Activated naive CD8-positive, alpha-beta T cell treated with anti-CD3 and anti-CD28 coated beads, Interleukin-2, amount 50 U/mL, for 16 hours (primary cell): ENCODE data around the gene METTL16.
"Not testable (repeated sequence)": the region's sequence is repeated elsewhere in the genome, so short reads cannot be mapped to it uniquely, and the experiment has no call there.

Source experiments
- DNase-seq: peaks from one replicate; pipeline ENCODE4 v3.0.0-alpha.2; 2020; ENCODE audit warnings: low read depth, low spot score

Gene METTL16, protein sequence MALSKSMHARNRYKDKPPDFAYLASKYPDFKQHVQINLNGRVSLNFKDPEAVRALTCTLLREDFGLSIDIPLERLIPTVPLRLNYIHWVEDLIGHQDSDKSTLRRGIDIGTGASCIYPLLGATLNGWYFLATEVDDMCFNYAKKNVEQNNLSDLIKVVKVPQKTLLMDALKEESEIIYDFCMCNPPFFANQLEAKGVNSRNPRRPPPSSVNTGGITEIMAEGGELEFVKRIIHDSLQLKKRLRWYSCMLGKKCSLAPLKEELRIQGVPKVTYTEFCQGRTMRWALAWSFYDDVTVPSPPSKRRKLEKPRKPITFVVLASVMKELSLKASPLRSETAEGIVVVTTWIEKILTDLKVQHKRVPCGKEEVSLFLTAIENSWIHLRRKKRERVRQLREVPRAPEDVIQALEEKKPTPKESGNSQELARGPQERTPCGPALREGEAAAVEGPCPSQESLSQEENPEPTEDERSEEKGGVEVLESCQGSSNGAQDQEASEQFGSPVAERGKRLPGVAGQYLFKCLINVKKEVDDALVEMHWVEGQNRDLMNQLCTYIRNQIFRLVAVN

DNA sequence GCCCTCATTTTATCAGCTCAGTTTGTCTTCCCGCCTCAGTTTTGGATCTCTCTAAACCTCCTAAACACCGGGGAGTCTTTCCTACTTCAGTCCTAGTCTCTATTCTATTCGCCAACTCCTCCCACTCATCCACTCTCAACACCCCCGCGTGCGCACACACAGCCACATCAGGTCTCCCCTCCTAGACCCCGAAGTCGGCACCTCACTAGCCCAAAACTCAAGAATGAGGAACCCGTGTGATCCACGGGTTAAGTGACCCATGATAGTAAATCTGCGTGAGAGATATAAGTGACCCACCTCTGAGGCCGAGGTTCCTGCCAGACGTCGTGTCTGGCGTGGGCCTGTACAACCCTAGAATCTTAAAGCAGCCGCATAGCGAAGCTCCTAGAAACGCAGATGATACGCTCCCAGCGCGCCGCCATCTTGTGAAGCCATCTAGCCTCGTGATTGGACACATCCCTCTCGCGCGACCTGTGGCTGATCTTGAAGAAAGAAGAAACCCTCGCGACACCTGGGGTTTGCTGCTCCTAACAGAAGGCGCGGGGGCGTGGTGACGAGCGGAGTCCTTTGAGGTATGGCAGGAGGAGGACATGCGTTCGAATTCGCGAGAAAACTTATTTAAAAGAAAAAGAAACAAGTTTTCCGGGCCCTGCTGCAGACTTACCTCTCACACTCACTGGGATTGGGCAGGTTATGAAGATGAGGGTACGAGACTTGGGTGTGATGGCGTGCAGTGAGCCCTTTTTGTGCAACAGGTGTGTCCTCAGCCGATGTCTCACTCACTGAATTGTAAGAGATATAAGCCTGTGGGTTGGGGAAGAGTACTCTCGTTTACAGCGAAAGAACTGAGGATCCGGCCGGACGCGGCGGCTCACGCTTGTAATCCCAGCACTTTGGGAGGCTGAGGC is at the start of gene METTL16:
Gene METTL16, minus strand, starts transcription at position 427 of the 908 bp plus-strand sequence. CDS start 9,557 bp downstream, outside the sequence.
- DNase-seq = peak; percentile 96

DNA sequence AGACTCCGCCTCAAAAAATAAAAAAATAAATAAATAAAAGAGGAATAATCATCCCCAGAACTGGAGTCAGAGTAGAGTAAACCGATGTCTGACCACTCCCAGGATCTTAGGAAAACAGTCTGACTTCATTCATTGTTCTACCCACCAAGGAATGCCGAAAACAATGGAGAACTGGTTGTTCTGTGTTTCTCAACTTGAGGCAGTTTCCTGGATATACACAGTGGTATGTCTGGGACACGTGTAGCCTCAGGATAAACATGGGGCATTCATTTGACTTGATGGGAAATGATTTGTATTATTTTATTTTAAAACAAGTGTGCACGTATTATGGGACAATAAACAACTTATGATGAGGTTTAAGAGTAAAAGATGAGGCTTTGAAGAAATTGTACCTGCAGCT is 49.0 kb upstream of the METTL16 start:
- DNase-seq = no peak

DNA sequence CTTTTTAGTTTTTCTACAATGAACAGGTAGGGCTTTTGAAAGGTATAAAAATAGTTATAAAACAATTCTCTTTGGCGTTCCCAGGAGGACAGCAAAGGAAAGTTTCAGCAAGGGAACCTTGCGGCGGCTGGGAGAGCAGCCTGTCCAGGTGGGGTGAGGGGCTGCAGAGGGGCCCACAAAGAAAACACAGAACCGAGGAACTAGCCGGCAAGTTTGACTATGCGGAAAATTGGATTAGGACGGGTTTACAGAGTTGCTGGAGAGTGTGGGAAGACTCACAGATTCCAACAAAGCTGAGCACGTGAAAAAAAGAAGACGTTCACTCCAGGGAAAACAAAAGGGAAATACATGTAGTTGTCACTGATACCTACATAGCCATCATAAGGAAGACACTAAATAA is 40.2 kb upstream of the METTL16 start:
- no peak for DNase-seq

DNA sequence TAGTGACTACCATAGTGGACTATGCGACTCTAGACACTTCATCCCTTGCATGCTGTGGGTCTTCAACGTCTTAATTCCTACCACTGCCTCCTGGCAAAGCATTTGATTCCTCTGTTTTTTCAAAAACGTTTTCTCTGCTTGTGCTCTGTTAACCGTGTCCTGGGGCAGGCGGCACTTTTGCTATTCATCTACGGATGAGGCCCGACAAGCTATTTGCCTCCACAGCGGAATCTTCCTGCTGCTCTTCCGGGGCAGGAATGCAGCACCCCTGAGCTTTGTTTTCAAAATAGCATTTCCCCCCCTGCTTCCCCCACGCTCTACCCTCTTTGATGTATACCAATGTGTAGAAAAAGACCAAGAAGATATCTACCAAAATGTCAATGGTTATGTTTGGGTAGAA is 39.8 kb upstream of the METTL16 start:
- DNase-seq = no peak

DNA sequence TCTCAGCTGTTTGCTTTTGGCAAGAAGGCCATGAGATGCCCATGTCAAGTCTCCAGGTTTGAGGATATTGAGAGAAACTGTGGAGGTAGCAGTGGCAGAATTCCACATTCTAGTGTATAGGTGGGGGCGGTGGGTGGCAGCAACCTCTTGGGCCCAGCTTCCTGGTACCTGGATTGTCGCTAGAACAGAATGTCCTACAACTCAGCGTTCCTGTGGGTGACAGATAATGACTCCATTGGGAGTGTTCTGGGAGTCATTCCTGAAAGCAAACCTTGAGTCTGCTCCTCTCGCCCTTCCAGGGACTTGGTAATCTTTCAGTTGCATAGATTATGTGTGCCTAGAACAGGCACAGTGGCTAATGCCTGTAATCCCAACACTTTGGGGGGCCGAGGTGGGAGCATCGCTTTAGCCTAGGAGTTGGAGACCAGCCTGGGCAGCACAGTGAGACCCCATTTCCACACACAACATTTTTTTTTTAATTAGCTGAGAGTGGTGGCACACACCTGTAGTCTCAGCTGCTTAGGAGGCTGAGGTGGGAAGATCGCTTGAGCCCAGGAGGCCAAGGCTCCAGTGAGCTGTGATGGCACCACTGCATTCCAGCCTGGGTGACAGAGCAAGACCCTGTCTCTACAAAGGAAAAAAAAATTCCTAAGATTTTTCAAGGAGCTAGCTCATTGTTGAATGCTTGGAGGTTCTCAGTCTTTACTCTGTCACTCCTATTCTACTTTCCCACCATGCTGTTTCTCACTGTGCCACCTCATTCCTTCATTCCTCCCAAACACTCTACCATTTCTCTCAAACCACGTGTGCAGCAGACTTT is 37.9 kb upstream of the METTL16 start:
- DNase-seq = no peak

DNA sequence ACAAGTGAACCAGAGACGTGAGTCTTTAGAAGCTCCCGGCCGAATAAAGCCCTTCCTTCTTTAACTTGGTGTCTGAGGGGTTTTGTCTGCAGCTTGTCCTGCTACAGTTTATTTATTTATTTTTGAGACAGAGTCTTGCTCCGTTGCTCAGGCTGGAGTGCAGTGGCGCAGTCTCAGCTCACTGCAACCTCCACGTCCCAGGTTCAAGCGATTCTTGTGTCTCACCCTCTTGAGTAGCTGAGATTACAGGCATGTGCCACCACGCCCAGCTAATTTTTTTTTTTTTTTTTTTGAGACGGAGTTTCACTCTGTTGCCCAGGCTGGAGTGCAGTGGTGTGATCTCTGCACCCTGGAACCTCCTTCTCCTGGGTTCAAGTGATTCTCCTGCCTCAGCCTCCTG is 36.3 kb upstream of the METTL16 start:
- DNase-seq = not testable (repeated sequence)

DNA sequence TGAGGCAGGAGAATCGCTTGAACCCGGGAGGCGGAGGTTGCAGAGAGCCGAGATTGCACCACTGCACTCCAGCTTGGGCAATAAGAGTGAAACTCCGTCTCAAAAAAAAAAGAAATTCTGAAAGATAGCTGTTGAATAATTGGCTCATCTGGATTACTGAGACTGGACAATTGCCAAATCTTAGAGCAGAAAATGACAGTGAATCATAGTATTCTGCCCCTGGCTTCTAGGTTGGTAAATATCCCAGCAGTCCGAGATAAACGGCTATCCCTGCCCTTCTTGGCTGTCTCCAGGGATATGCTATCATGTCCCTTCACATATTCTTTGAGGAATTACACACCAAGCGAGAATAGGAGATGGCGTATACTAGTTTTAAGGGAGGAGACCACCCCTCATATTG is 35.5 kb upstream of the METTL16 start:
- no peak for DNase-seq

DNA sequence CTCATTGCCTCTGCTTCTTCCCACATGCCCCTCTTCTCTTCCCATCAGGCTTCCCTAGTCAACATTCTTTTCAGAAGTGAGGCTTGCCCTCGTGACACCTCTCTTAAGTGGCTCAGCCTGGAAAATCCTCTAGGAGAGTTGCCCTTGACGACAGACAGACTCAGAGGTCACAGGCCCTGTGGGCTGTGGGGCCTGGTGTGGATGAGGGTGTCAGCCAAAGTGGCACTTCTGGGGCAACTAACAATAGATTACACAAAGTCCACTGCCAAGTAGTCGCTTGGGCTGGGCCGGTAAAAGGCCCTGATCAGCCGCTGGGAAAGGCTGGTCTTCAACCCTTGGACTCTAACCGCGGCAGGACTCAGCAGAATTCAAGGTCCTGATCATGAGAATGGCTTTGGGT is 33.7 kb upstream of the METTL16 start:
- DNase-seq = no peak

DNA sequence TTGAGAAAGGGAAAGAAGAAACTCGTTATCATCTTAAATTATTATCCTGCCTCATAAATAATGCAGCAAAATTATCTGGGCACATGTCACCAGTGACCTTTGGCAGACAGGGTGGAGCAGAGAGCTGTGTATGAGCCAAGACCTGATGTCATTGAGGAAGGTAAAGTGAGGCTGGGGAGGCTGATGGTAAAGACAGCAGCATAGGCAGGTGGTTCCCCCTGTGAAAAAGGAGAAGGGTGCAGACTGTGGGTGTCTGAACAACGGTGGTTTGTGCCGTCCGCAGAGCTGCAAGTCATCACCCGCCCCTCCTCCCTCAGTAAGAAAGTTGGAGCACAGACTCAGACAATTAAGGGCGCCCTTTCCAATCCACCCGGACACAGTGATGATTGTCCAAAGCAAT is 30.8 kb upstream of the METTL16 start:
- no peak for DNase-seq

DNA sequence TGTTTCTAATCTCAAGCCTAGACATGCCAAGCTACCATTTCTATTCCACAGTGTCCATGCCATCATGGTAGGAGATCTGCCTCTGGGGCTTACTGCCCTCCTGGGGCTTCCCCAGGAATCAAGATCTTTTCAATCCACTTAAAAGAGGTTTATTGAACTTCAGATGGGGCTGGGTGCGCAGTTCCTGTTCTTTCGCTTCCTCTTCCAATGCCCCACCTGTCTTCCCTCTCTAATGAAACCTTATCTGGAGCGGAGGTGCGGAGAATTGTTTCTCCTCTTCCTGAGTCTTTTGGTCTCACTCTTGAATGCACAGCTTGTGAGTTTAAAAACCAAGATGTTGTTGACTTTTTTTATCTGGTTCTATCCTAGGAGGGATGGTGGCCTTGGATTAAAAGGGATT is 30.4 kb upstream of the METTL16 start:
- no peak for DNase-seq

DNA sequence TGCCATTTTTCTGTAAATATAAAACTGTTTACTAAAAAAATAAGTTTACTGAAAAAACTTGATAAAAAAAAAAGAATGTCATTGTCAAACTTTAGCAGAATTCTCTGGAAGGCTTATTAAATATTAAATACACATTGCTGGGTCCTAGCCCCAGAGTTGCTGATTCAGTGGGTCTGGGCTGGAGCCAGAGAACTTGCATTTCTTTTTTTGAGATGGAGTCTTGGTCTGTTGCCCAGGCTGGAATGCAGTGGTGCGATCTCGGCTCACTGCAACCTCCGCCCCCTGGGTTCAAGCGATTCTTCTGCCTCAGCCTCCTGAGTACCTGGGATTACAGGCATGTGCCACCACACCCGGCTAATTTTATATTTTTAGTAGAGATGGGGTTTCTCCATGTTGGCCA is 25.9 kb upstream of the METTL16 start:
- not testable (repeated sequence) for DNase-seq

DNA sequence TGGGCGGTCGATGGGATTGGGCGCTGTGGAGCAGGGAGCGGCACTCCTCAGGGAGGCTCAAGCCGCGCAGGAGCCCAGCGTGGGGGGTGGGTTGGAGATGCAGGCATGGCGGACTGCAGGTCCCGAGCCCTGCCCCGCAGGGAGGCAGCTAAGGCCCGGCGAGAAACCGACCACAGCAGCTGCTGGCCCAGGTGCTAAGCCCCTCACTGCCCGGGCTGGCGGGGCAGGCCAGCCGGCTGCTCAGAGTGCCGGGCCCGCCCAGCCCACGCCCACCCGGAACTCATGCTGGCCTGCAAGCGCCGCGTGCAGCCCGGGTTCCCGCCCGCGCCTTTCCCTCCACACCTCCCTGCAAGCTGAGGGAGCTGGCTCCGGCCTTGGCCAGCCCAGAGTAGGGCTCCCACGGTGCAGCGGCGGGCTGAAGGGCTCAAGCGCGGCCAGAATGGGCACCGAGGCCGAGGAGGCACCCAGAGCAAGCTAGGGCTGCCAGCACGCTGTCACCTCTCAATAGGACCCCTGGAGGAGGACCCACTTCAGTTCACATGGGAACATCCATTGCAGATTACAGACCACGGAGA is 20.5 kb upstream of the METTL16 start:
- no peak for DNase-seq

DNA sequence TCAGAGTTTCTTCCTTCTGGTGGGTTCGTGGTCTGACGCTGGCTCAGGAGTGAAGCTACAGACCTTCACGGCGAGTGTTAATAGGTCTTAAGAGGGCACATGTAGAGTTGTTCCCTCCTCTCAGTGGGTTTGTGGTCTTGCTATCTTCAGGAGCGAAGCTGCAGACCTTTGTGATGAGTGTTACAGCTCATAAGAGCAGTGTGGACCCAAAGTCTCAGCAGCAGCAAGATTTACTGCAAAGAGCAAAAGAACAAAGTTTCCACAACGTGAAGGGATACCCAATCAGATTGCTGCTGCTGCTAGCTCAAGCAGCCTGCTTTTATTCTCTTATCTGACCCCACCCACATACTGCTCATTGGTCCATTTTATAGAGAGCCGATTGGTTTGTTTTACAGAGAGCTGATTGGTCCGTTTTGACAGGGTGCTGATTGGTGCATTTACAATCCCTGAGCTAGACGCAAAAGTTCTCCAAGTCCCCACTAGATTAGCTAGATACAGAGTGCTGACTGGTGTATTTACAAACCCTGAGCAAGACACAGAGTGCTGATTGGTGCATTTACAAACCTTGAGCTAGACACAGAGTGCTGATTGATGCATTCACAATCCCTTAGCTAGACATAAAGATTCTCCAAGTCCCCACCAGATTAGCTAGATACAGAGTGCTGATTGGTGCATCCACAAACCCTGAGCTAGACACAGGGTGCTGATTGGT is 19.7 kb upstream of the METTL16 start:
- DNase-seq = not testable (repeated sequence)

DNA sequence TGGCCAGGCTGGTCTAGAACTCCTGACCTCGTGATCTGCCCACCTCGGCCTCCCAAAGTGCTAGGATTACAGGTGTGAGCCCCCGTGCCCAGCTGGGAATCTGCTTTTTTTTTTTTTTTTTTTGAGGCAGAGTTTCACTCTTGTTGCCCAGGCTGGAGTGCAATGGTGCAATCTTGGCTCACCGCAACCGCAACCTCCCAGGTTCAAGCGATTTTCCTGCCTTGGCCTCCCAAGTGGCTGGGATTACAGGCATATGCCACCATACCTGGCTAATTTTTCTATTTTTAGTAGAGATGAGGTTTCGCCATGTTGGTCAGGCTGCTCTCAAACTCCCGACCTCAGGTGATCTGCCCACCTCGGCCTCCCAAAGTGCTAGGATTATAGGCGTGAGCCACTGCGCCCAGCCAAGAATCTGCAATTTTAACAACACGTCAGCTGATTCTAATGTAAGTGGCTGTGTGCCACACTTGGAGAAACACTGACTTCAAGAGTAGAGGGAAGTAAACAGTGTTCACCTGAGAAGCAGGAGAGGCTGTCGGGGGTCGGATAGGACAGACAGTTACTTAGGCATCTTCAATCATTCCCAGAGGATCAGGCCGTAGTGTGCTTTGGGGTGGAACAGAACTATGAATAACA is 10.2 kb upstream of the METTL16 start:
- not testable (repeated sequence) for DNase-seq

DNA sequence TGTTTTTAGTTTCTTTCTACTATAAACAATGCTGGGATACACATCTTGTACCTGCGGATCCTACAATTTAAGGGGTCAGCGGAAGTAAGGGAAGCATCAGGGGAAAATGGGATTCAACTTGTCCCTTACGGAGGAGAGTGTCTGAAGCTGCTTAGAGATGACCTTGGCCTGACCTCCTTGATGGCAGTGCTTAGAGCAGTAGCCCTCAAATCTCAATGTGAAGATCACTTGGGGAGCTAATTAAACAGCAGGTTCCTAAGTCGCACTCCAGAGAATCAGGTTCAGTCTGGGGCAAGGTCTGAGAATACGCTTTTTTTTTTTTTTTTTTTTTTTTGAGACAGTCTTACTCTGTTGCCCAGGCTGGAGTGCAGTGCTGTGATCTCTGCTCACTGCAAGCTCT is 9.6 kb upstream of the METTL16 start:
- DNase-seq = no peak

DNA sequence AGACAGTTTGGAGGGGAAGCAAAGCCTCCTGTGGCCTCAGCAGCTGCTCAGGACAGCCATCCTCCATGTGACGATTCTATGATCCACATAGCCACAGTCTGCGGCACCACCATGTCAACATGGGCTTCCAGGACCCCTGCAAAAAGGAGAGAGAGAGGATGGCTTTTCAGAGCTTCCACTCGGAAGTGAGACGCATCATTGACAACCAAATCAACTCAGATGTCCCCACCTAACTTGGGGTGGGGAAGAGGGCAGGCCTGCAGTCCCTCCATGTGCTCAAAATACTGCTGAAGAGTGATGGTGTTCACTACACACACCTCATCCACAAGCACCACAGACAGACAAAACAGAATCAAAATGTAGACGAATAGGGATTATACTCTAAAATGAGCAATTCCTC is 5.9 kb upstream of the METTL16 start:
- DNase-seq = no peak

DNA sequence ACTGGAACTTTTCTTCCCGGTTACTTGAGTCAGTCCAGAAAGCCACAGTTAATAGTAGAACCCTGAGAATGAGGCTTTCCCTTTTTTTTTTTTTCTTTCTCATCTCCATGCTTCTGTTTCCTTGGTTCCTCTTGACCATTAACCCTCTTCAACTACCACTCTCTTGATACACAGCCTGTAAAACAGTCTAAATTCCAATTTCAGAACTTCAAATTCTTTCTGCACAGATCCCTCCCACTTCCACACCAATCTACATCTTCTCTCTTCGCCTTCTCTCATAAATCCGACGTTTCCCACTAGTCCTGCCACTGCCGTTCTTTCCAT is 588 bp downstream of the METTL16 start:
- no peak for DNase-seq

DNA sequence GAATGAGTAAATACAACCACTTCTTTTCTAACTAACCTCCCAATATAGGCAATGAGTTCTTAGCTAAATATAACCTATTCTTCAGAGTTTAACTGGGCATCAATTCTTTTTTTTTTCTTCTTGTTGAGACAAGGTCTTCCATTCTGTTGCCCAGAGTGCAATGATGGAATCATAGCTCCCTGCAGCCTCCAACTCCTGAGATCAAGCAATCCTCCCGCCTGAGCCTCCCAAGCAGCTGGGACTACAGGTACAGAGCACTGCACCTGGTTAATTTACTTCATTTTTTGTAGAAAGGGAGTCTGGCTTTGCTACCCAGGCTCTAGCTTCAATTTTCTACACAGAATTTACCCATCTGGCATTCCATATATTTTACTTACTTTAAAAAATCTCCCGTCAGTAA is 1.1 kb downstream of the METTL16 start:
- DNase-seq = no peak

DNA sequence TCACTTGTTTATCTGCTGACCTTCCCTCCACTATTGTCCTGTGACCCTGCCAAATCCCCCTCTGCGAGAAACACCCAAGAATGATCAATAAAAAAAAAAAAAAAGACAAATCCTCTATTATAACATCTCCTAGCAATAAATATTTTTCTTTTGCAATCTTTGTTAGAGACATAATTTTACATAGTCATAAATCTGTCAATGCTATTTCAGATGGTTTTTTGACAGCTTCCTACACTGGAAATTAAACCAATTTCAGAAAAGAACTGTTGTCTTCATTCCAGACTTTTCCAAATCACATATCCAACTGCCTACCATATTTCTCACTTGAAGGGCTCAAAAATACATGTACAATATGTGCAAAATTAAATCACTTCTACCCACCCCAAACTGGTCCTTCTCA is 3.7 kb downstream of the METTL16 start:
- no peak for DNase-seq

DNA sequence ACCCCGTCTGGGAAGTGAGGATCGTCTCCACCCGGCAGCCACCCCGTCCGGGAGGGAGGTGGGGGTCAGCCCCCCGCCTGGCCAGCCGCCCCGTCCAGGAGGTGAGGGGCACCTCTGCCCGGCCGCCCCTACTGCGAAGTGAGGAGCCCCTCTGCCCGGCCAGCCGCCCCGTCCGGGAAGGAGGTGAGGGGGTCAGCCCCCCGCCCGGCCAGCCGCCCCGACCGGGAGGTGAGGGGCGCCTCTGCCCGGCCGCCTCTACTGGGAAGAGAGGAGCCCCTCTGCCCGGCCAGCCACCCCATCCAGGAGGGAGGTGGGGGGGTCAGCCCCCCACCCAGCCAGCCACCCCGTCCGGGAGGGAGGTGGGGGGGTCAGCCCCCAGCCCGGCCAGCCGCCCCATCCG is 4.7 kb downstream of the METTL16 start:
- not testable (repeated sequence) for DNase-seq
